Suprapubic skin (tissue), 4 donors: ENCODE results near the gene IDH3A. TPM values are rescaled to one million over a fixed set of nuclear protein-coding genes. Genes with fewer than 3 reads are reported as not detected.

Experiments
- DNase-seq, 2 donors: peaks; one replicate each; pipeline ENCODE4 v3.0.0-alpha.2; 2019; ENCODE audit warnings: low spot score in 2 of 2
- H3K27ac ChIP-seq: fragments of 200-600 bp; sonication (generic); one replicate; pipeline ENCODE4 v1.5.1; 2019
- H3K27me3 ChIP-seq: fragments of 200-600 bp; sonication (generic); one replicate; pipeline ENCODE4 v1.5.1; 2019
- H3K36me3 ChIP-seq: fragments of 200-600 bp; sonication (generic); one replicate; pipeline ENCODE4 v1.5.1; 2019
- H3K4me1 ChIP-seq: fragments of 200-600 bp; sonication (generic); one replicate; pipeline ENCODE4 v1.5.1; 2019
- H3K4me3 ChIP-seq: fragments of 200-600 bp; sonication (generic); one replicate; pipeline ENCODE4 v1.5.1; 2019; ENCODE audit warnings: mild to moderate bottlenecking
- H3K9me3 ChIP-seq: fragments of 200-600 bp; sonication (generic); one replicate; pipeline ENCODE4 v1.5.1; 2019
- CTCF ChIP-seq, 2 donors: fragments of 200-600 bp in 1 of 2; fragments of 450-650 bp in 1 of 2; sonication (generic) in 1 of 2; IDR thresholded peaks; one replicate each; pipeline ENCODE4 v1.5.1; 2016 to 2019; ENCODE audit warnings: antibody characterized with exemption in 2 of 2, mild to moderate bottlenecking in 1 of 2, moderate library complexity in 1 of 2
- EP300 ChIP-seq: sonication (generic); formaldehyde crosslinking; IDR thresholded peaks from one replicate; pipeline ENCODE4 v1.6.1; 2017; ENCODE audit warnings: antibody characterized with exemption
- POLR2A ChIP-seq, 2 donors: fragments of 450-650 bp; IDR thresholded peaks; one replicate each; pipeline ENCODE4 v1.6.1; 2017; ENCODE audit warnings: antibody characterized with exemption in 2 of 2, mild to moderate bottlenecking in 2 of 2, moderate library complexity in 2 of 2
- POLR2AphosphoS5 ChIP-seq, 3 donors: sonication (generic); formaldehyde crosslinking; IDR thresholded peaks; one replicate each; pipeline ENCODE4 v1.6.1; 2017; ENCODE audit warnings: antibody characterized with exemption in 3 of 3
- WGBS: methylation state at CpG from one replicate; pipeline ENCODE4 v1.1.5; 2018; 5-methylcytosine and 5-hydroxymethylcytosine counted together
- total RNA-seq, 4 donors: library from RNA; depleted of rRNA; stranded (reverse); fragments of >200 nt; gene quantifications; one replicate each; pipeline ENCODE4 v1.1.0, GENCODE V29; 2016

Gene IDH3A
- total RNA-seq, 4 donors from 2014 or later = 55.1 to 82.5 (median 55.8) TPM

DNA sequence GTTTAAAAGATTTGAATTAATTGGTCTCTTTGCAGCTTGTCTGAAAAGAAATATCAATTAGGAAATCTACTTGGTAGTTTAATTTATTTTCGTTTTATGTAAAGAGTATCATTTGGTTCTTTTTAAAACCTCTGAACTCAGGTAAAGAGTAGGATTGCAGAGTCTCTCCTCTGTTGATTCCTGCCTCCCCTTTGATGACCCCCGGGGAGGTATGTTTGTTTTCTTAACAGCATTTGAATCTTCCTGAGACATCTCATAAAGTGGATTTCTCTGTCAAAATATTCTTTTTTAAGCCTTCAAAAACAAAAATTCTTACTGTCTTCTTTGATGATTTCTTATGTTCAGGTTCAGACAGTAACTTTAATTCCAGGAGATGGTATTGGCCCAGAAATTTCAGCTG, 8.0 kb downstream of the IDH3A start:
- Histone ChIP-seq H3K4me3 (no peak overlapping the region), H3K27me3 (no peaks in the 10 kb centered on the region), H3K9me3 (no peaks in the 10 kb centered on the region), H3K36me3 (peaks cover 43% of the 10 kb centered on the region), H3K27ac (no peak overlapping the region), H3K4me1 (peaks cover 15% of the 10 kb centered on the region)
- TF ChIP-seq CTCF (IDR thresholded peaks at IDR 0.05) = no peak
- no peak for TF ChIP-seq EP300
- no peak for TF ChIP-seq POLR2AphosphoS5 (IDR thresholded peaks at IDR 0.05)
- TF ChIP-seq POLR2A (IDR thresholded peaks at IDR 0.05) = no peak
- no peak for DNase-seq
- whole genome bisulfite sequencing = 33% methylated on average over 2 of the region's 2 CpGs

DNA sequence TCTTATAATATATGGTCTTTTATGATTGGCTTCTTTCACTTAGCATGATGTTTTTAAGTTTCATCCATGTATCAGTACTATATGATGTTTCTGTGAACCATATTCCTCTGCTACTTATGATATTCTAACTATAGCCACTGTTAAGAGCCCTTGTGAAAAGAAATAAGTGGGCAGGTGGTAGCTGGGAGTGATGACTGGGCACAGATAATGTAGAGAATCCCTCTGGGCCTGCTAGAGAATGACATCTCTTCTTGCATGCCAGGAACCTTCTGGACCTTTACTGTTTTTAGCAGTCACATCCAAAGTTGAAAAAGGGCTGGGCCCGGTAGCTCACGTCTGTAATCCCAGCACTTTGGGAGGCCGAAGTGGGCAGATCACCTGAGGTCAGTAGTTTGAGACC, 10.2 kb downstream of the IDH3A start:
- H3K9me3 ChIP-seq = no peaks in the 10 kb centered on the region
- peaks cover 62% of the 10 kb centered on the region for H3K36me3 ChIP-seq
- no peak for DNase-seq
- H3K4me1 ChIP-seq = peaks cover 15% of the 10 kb centered on the region
- 95% methylated on average over 3 of the region's 3 CpGs for WGBS
- no peaks in the 10 kb centered on the region for H3K27me3 ChIP-seq
- H3K27ac ChIP-seq = no peak overlapping the region
- no peak for TF ChIP-seq CTCF (IDR thresholded peaks at IDR 0.05)
- TF ChIP-seq POLR2A (IDR thresholded peaks at IDR 0.05) = no peak
- no peak for TF ChIP-seq POLR2AphosphoS5 (IDR thresholded peaks at IDR 0.05)
- no peak for TF ChIP-seq EP300
- H3K4me3 ChIP-seq = no peak overlapping the region

GRCh38 chr15:78162038-78162437, 12.9 kb downstream of the IDH3A start:
- Histone ChIP-seq H3K9me3 (no peaks in the 10 kb centered on the region), H3K27ac (no peak overlapping the region), H3K36me3 (peaks cover 85% of the 10 kb centered on the region), H3K27me3 (no peaks in the 10 kb centered on the region), H3K4me1 (no peaks in the 10 kb centered on the region), H3K4me3 (no peak overlapping the region)
- DNase-seq = no peak
- TF ChIP-seq CTCF (IDR thresholded peaks at IDR 0.05) (no peak), POLR2A (IDR thresholded peaks at IDR 0.05) (no peak), POLR2AphosphoS5 (IDR thresholded peaks at IDR 0.05) (no peak), EP300 (no peak)
- 84% methylated on average over 13 of the region's 13 CpGs for WGBS

GRCh38 chr15:78164010-78164409, 14.8 kb downstream of the IDH3A start:
- 90% methylated on average over 2 of the region's 2 CpGs for WGBS
- no peak for DNase-seq
- H3K27me3 ChIP-seq = no peaks in the 10 kb centered on the region

More at GRCh38 chr15:78164010-78164409, 14.8 kb downstream of the IDH3A start:
- no peaks in the 10 kb centered on the region for H3K9me3 ChIP-seq
- no peak overlapping the region for H3K27ac ChIP-seq
- H3K36me3 ChIP-seq = peaks cover 98% of the 10 kb centered on the region
- H3K4me1 ChIP-seq = no peaks in the 10 kb centered on the region
- TF ChIP-seq CTCF (IDR thresholded peaks at IDR 0.05) (no peak), POLR2AphosphoS5 (IDR thresholded peaks at IDR 0.05) (no peak), POLR2A (IDR thresholded peaks at IDR 0.05) (no peak), EP300 (no peak)
- H3K4me3 ChIP-seq = no peak overlapping the region
